Upper lobe of left lung (tissue), 6 donors: ENCODE measurements around the gene CFAP251. TPM values are rescaled to one million over a fixed set of nuclear protein-coding genes. Genes with fewer than 3 reads are reported as not detected.

Source experiments
- ATAC-seq, 2 donors: fragments of 200-7000 bp; cut with Tn5 transposase; one replicate each; pipeline ENCODE4 v1.9.1; 2022; ENCODE audit warnings: mild to moderate bottlenecking in 2 of 2, moderate library complexity in 2 of 2; ENCODE audit not compliant: low FRiP score in 2 of 2
- DNase-seq, 2 donors: peaks; one replicate each; pipeline ENCODE4 v3.0.0-alpha.2; 2019 to 2020
- H3K27ac ChIP-seq, 4 donors: fragments of 200-600 bp; sonication (generic); one replicate each; pipeline ENCODE4 v1.5.1; 2016 to 2019
- H3K27me3 ChIP-seq, 4 donors: fragments of 200-600 bp; sonication (generic); one replicate each; pipeline ENCODE4 v1.5.1; 2017 to 2019
- H3K36me3 ChIP-seq, 4 donors: fragments of 200-600 bp; sonication (generic); one replicate each; pipeline ENCODE4 v1.5.1; 2016 to 2019
- H3K4me1 ChIP-seq, 4 donors: fragments of 200-600 bp; sonication (generic); one replicate each; pipeline ENCODE4 v1.5.1; 2018 to 2019
- H3K4me3 ChIP-seq, 4 donors: fragments of 200-600 bp; sonication (generic); one replicate each; pipeline ENCODE4 v1.5.1; 2017 to 2019; ENCODE audit warnings: mild to moderate bottlenecking in 2 of 4, moderate library complexity in 1 of 4
- H3K9me3 ChIP-seq, 4 donors: fragments of 200-600 bp; sonication (generic); one replicate each; pipeline ENCODE4 v1.5.1; 2018 to 2019
- EP300 ChIP-seq, 4 donors: sonication (generic); formaldehyde crosslinking; IDR thresholded peaks; one replicate each; pipeline ENCODE4 v1.5.1; 2017; ENCODE audit warnings: antibody characterized with exemption in 4 of 4, control low read depth in 2 of 4
- POLR2A ChIP-seq, 4 donors: fragments of 450-650 bp; IDR thresholded peaks; one replicate each; pipeline ENCODE4 v1.5.1; 2016 to 2017; ENCODE audit warnings: antibody characterized with exemption in 4 of 4, mild to moderate bottlenecking in 2 of 4
- POLR2AphosphoS5 ChIP-seq, 2 donors: sonication (generic); formaldehyde crosslinking; IDR thresholded peaks; one replicate each; pipeline ENCODE4 v1.5.1; 2017; ENCODE audit warnings: antibody characterized with exemption in 2 of 2
- WGBS, 2 donors: methylation state at CpG; one replicate each; pipeline ENCODE4 v1.1.5; 2017 to 2018; 5-methylcytosine and 5-hydroxymethylcytosine counted together
- small RNA-seq, 4 donors: library from RNA; depleted of rRNA; stranded (forward); fragments of <200 nt; gene quantifications; one replicate each; pipeline ENCODE3, GENCODE V24; 2016
- total RNA-seq, 6 donors: library from RNA; depleted of rRNA in 4 of 6; stranded (reverse); fragments of >200 nt in 4 of 6; gene quantifications; one replicate each; pipeline versions ENCODE4 v1.1.0 to v1.2.1, GENCODE V29; 2016 to 2021
- TF ChIP-seq, protein P1 (sequence below), 6 experiments: fragments of 450-650 bp in 4 of 6; fragments of 200-600 bp in 2 of 6; sonication (generic) in 2 of 6; IDR thresholded peaks; one replicate each; pipeline ENCODE4 v1.5.1; 2016 to 2019; ENCODE audit warnings: antibody characterized with exemption in 6 of 6
- donor health status: DM: no; HTN: no; CAD: no; lungs with moderate emphysema.
- donor health status: DM: no; HTN: yes; CAD: no; lungs with severe emphysema.

The CFAP251 gene
- total RNA-seq, 6 donors from 2014 or later = 3.1 to 65.1 (median 12.7) TPM

DNA sequence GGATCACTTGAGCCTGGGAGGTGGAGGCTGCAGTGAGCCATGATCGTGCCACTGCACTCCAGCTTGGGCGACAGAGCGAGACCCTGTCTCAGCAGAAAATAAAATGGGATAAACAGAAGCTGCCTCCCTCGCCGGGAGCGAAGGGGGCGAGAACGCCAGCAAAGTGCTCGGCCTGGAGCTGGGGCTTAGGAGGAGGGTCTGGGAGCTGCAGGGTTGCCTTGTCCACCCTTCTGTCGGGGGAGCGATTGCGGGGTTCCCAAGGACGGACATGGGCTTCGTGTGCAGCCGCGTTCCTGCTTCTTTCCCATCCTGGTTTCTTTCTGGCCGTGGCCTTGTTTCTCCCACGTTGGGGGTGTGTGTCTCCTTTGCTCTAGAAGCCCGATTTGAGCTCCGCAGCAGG lies 132.3 kb downstream of the CFAP251 start:
- ATAC-seq = no peak
- Histone ChIP-seq H3K36me3 (peaks cover 0 to 20% (median 6%) of the 10 kb centered on the region in 4 donors), H3K27ac (peak overlapping the region in 3 of 4 donors; percentile 46 to 61 (median 48)), H3K27me3 (no peaks in the 10 kb centered on the region), H3K9me3 (no peaks in the 10 kb centered on the region), H3K4me3 (no peak overlapping the region), H3K4me1 (peaks cover 13 to 19% (median 16%) of the 10 kb centered on the region in 4 donors)
- WGBS, 2 donors = 86 to 91% methylated on average over 16 to 19 of the region's 20 CpGs
- no peak for TF ChIP-seq POLR2A (IDR thresholded peaks at IDR 0.05)
- TF ChIP-seq EP300 (IDR thresholded peaks at IDR 0.05) = no peak
- TF ChIP-seq POLR2AphosphoS5 (IDR thresholded peaks at IDR 0.05) = no peak
- TF ChIP-seq, protein P1, sequence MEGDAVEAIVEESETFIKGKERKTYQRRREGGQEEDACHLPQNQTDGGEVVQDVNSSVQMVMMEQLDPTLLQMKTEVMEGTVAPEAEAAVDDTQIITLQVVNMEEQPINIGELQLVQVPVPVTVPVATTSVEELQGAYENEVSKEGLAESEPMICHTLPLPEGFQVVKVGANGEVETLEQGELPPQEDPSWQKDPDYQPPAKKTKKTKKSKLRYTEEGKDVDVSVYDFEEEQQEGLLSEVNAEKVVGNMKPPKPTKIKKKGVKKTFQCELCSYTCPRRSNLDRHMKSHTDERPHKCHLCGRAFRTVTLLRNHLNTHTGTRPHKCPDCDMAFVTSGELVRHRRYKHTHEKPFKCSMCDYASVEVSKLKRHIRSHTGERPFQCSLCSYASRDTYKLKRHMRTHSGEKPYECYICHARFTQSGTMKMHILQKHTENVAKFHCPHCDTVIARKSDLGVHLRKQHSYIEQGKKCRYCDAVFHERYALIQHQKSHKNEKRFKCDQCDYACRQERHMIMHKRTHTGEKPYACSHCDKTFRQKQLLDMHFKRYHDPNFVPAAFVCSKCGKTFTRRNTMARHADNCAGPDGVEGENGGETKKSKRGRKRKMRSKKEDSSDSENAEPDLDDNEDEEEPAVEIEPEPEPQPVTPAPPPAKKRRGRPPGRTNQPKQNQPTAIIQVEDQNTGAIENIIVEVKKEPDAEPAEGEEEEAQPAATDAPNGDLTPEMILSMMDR (IDR thresholded peaks at IDR 0.05) = no peak
- no peak for DNase-seq

DNA sequence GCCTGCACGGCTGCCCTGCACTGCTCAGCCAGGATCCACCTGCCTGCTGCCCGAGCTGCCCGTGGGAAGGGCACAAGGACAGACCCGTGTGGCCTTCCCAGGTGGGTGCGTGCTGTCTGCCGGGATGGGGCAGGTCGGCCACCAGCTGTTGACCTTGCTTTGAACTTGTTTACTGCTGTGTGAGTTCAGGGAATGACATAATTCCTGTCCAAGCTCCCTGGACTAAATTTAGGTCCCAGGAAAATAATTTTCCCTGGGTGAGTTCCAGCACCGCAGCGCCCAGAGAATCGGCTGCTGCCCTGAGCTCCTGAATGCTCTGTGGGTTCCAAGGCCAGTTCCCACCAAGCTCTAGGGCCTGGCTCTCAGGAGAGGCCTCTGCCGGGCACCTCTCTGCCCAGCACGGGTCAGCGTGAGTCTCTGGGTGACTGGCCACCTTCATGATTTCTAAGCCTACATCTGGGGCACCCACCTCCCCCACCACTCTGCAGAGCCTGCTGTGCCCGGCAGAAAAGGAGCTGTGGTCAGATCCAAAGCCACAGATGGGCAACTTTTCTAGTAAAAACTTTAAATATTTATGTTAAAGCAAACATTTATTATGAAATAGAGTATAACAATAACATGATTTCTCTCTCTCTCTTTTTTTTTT lies 133.0 kb downstream of the CFAP251 start:
- ATAC-seq (peak in 1 of 2 donors; percentile 49), DNase-seq (no peak)
- TF ChIP-seq POLR2AphosphoS5 (IDR thresholded peaks at IDR 0.05) (peak in 1 of 2 donors; percentile 44), POLR2A (IDR thresholded peaks at IDR 0.05) (no peak), EP300 (IDR thresholded peaks at IDR 0.05) (peak in 1 of 4 donors; percentile 7)
- TF ChIP-seq, protein P1 (IDR thresholded peaks at IDR 0.05) = no peak
- Histone ChIP-seq H3K27me3 (no peaks in the 10 kb centered on the region), H3K27ac (peak overlapping the region in 3 of 4 donors; percentile 46 to 61 (median 48)), H3K4me3 (no peak overlapping the region), H3K9me3 (no peaks in the 10 kb centered on the region), H3K4me1 (peaks cover 13 to 19% (median 16%) of the 10 kb centered on the region in 4 donors), H3K36me3 (peaks cover 0 to 13% (median 9%) of the 10 kb centered on the region in 4 donors)
- 60 to 64% methylated on average over 5 to 14 of the region's 14 CpGs for WGBS, 2 donors

DNA sequence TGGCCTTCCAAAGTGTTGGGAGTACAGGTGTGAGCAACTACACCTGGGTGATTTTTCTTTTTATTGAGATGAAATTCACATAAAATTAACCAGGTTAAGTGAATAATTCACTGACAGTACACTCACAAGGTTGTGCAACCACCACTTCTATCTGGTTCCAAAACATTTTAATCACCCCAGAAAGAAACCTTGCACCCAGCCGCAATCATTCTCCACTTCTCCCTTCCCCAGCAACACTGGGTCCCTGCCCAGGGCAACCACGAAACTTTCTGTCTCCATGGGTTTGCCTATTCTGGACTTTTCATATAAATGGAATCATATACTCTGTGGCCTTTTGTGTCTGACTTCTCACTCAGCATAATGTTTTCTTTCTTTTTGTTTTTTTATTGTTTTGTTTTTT lies 133.9 kb downstream of the CFAP251 start:
- Histone ChIP-seq H3K27ac (peak overlapping the region in 1 of 4 donors; percentile 4), H3K9me3 (no peaks in the 10 kb centered on the region), H3K36me3 (peaks cover 0 to 11% (median 7%) of the 10 kb centered on the region in 4 donors), H3K4me3 (no peak overlapping the region), H3K4me1 (peaks cover 13 to 19% (median 16%) of the 10 kb centered on the region in 4 donors), H3K27me3 (no peaks in the 10 kb centered on the region)
- 57 to 62% methylated on average over 2 of the region's 2 CpGs for WGBS, 2 donors
- no peak for TF ChIP-seq POLR2A (IDR thresholded peaks at IDR 0.05)
- TF ChIP-seq EP300 (IDR thresholded peaks at IDR 0.05) = no peak
- TF ChIP-seq, protein P1 (IDR thresholded peaks at IDR 0.05) = no peak
- TF ChIP-seq POLR2AphosphoS5 (IDR thresholded peaks at IDR 0.05) = no peak
- DNase-seq = no peak
- no peak for ATAC-seq

Small RNAs within 50 kb of the gene (small RNA-seq; reads per million reads assigned to genes)
- gene AC069503.3 (0 reads per million in 4 donors), gene RF00017 (0 reads per million in 4 donors), gene RNU7-170P (0 reads per million in 4 donors)

Other genes starting within 250 kb of the CFAP251 start
- 1 to 10 TPM in 5 of 6 donors, under 1 TPM in 1; 0.69 to 5.6 (median 1.2) TPM for gene MORN3, start 248.9 kb upstream of the CFAP251 start, total RNA-seq
- gene TMEM120B, start 205.8 kb upstream of the CFAP251 start, total RNA-seq = 10 to 100 TPM in 5 of 6 donors, 1 to 10 TPM in 1; 8.9 to 23.0 (median 14.2) TPM
- 100 to 1,000 TPM in 2 of 6 donors, 10 to 100 TPM in 4; 33.5 to 145 (median 45.5) TPM for gene RHOF, start 124.9 kb upstream of the CFAP251 start, total RNA-seq
- gene SETD1B, start 114.6 kb upstream of the CFAP251 start, total RNA-seq = 10 to 100 TPM in 5 of 6 donors, 1 to 10 TPM in 1; 9.3 to 47.1 (median 20.4) TPM
- gene HPD, start 59.7 kb upstream of the CFAP251 start, total RNA-seq = 1 to 10 TPM in 5 of 6 donors, not detected in 1; 1.1 to 7.3 (median 1.7) TPM
- 10 to 100 TPM; 28.1 to 59.1 (median 43.6) TPM for gene PSMD9, start 29.8 kb upstream of the CFAP251 start, total RNA-seq
- gene BCL7A, start 103.3 kb downstream of the CFAP251 start, total RNA-seq = 10 to 100 TPM in 4 of 6 donors, 1 to 10 TPM in 2; 4.9 to 14.6 (median 12.7) TPM
- gene MLXIP, start 160.2 kb downstream of the CFAP251 start, total RNA-seq = 100 to 1,000 TPM in 1 of 6 donors, 10 to 100 TPM in 5; 30.4 to 167 (median 55.0) TPM